GM13977 (cell line): ENCODE data around the gene ZNF618.
A peak's percentile ranks its signal among the peaks of the same experiment; 100 is the strongest.

ENCODE experiments used
- DNase-seq: peaks from one replicate; pipeline ENCODE4 v3.0.0; 2012; ENCODE audit warnings: low spot score
- CTCF ChIP-seq: IDR thresholded peaks from 2 replicates; pipeline ENCODE4 v1.5.1; 2012; ENCODE audit warnings: mild to moderate bottlenecking, control low read depth; ENCODE audit not compliant: insufficient read depth; ENCODE audit errors: extremely low read depth, missing control alignments
- in situ Hi-C: fragments of 300-500 bp; cut with MboI; formaldehyde crosslinking; loops from one replicate; pipeline ENCODE4 v1.12.0; 2022; ENCODE audit warnings: low sequenced_read_pairs, low pct_unique_long_range_greater_than_20kb, mixed read lengths, inconsistent platforms; ENCODE audit not compliant: unreplicated experiment

Gene ZNF618

GRCh38 chr9:114028646-114029045 is 152.5 kb downstream of the ZNF618 start:
- no peak for TF ChIP-seq CTCF
- in situ Hi-C loops, result no loop called here
- DNase-seq, result no peak

DNA sequence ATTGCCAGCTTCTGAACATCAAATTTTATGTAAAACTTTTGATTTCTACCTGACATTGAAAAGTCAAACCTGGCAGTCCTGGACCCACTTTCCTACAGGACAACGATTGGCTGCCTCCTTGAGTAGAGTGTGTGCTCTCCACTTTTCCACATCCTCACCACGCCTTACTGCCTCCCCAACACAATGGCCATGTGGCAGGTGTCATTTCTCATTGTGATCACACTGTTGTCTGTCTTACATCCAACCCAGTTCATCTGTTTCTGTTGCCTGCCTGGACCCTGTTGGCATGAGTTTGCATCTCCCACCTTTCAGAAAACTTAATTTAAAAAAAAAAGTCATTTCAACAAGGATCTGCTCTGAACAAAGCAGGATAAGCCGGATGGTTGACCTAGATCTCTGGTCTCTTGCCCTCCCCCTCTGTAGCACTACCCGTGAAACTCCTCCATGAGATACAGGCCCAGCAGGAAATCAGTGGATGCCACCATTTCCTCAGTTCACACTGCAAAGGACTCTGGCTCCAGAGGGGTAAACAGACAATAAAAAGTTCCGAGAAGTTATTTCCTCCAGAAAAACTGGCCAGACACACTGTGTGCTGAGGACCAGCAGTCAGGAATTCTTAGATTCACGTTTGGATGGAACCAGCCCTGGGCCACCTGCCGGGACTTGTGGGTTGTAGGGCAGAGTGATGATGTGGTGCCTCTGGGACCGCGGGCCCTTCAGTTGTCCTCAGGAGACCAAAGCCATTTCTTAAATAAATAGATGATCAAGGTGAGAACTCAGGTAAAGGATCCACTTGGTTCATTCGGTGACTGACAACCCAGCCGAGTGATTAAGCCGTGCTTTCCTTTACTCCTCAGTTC is 153.4 kb downstream of the ZNF618 start:
- no peak for DNase-seq
- in situ Hi-C loops, result no loop called here
- no peak for TF ChIP-seq CTCF

DNA sequence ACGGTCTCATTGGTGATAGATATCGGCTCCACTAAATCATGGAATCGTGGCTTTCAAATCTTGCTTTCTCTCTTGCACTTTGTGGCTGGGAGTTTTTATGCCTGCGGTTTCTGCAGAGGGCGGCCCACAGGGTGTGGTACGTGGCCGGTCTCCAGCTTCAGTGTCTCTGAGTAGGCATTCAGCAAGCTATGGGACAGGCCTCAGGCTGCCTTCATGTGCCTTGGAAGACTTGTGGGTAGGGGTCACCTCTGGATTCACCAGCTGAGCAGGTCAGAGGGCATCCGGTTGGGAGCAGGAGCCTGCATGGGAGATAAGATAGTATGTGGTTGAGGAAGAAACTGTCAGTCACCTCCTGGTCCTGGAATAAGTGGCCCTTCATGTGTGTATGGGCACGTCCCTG is 154.3 kb downstream of the ZNF618 start:
- no peak for TF ChIP-seq CTCF
- DNase-seq, result no peak
- in situ Hi-C loops, result no loop called here

DNA sequence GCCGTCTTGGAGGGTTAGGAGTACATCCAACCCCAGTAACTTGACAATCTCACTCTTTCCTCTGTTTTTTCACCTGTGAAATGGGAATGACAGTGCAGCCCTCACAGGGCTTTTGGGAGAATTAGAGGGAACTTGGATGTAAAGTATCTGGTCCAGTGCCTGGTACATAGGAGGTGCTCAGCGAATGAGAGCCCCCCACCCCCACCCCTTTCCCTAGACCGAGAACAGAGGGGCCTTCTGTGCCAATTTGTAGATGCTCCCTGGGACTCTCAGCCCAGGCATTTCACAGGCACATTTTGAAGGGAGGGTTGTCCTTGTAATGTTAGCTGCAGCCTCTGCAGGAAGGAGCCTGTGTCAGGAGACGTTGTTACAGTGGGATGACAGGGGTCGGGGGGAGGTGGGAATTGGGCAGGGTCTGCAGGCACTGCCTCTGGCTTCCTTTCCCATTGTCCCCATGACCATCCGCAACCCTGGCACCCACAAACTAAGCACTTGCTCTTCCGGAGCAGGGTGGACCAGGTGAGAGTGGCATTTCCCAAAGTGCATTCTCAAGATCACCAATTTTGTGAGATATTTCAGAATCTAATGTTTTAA is 155.0 kb downstream of the ZNF618 start:
- DNase-seq, result no peak
- no peak for TF ChIP-seq CTCF
- in situ Hi-C loops, result no loop called here

GRCh38 chr9:114031948-114032840 is 156.1 kb downstream of the ZNF618 start:
- TF ChIP-seq CTCF, result no peak
- no peak for DNase-seq
- in situ Hi-C loops, result no loop called here

- peak; percentile 35 for TF ChIP-seq CTCF
- in situ Hi-C loops, result no loop called here
- DNase-seq, result peak; percentile 58
Measured at GRCh38 chr9:114033397-114034103, 157.4 kb downstream of the ZNF618 start.
